ENCODE data around the gene CYB561D1. TPM values are rescaled to one million over a fixed set of nuclear protein-coding genes. Genes with fewer than 3 reads are reported as not detected.

CYB561D1 gene
- total and polyA plus RNA-seq, 10 of the 15 experiments (the other 5 are each of a cell fraction or from before 2014, with no cell fraction given), result 0.68 to 9.0 (median 3.3) TPM

GRCh38 chr1:109492779-109493178 is 1.1 kb upstream of the CYB561D1 start:
- RAD21 ChIA-PET (ENCODE audit: unreplicated experiment), result interaction anchor here (0.8 to 13.4 kb wide), 9 partner anchors 10 to 147 kb away, joined by 3 to 422 read pairs (median 3); no protein-coding TSS in a partner anchor
- intact Hi-C loops (cut with micrococcal nuclease; ENCODE audit: unreplicated experiment) (loop anchor here (5.0 kb wide), 1 partner anchor 130 kb away; no protein-coding TSS in a partner anchor), in situ Hi-C loops (cut with MboI) (loop anchor here (5.0 kb wide), 1 partner anchor 40 kb away; no protein-coding TSS in a partner anchor)
- POLR2A ChIA-PET, result interaction anchor here (0.8 to 2.4 kb wide), 6 partner anchors 9 to 65 kb away, joined by 3 to 7 read pairs (median 4); partner anchors contain the start of gene ATXN7L2
- H3K9me3 ChIP-seq (replicated peaks; ENCODE audit: control insufficient read depth, insufficient read depth, low read length), result no peaks in the 10 kb centered on the region
- no peaks in the 10 kb centered on the region for H4K20me1 ChIP-seq (ENCODE audit: control insufficient read depth, insufficient read depth)
- SMC1A ChIA-PET (ENCODE audit: uncharacterized antibody, unreplicated experiment), result interaction anchor here (0.8 to 14.4 kb wide), 7 partner anchors 20 to 144 kb away, joined by 3 to 431 read pairs (median 3); no protein-coding TSS in a partner anchor
- BruUV-seq (replicated peaks), result no TSS peak
- FAIRE-seq, result no peak
- H3K36me3 ChIP-seq (ENCODE audit: control insufficient read depth in 2 of 2, insufficient read depth in 2 of 2, low read length in 1 of 2), result peaks cover 8% of the 10 kb centered on the region in 2 experiments; a peak in 3 of 4 replicates
- no peak overlapping the region for H2AFZ ChIP-seq (ENCODE audit: control insufficient read depth, low read depth, low read length)
- ATAC-seq, result no peak
- no peak overlapping the region for H3K9ac ChIP-seq (ENCODE audit: control insufficient read depth, insufficient read depth, low read length)
- H3K4me3 ChIP-seq, result no peak overlapping the region
- H3K27ac ChIP-seq (ENCODE audit: control insufficient read depth, insufficient read depth), result no peak overlapping the region
- H3K79me2 ChIP-seq (ENCODE audit: control insufficient read depth, insufficient read depth, low read length), result peaks cover 9% of the 10 kb centered on the region
- H3K4me2 ChIP-seq (ENCODE audit: control insufficient read depth, insufficient read depth), result no peak overlapping the region
- CTCF ChIA-PET, result interaction anchor here (0.6 to 26.7 kb wide), 13 partner anchors 9 to 869 kb away, joined by 3 to 1280 read pairs (median 4); partner anchors contain the start of genes AMIGO1, ATXN7L2, GNAI3 and GPR61
- TF ChIP-seq ZNF384 (IDR thresholded peaks at IDR 0.05; ENCODE audit: borderline replicate concordance, low read depth, low read length) (no peak), GABPA (IDR thresholded peaks at IDR 0.05; ENCODE audit: low read depth) (no peak), ESRRA (IDR thresholded peaks at IDR 0.05; ENCODE audit: low read length) (no peak), SIX5 (IDR thresholded peaks at IDR 0.05; ENCODE audit: low read depth, low read length, severe bottlenecking) (no peak), BCL11A (IDR thresholded peaks at IDR 0.05; ENCODE audit: low read depth, low read length) (no peak), SKIL (IDR thresholded peaks at IDR 0.05; ENCODE audit: low read depth, poor library complexity, severe bottlenecking) (no peak), ZNF274 (IDR thresholded peaks at IDR 0.05; ENCODE audit: insufficient read depth, insufficient read length) (no peak), NR2F1 (conservative IDR thresholded peaks at IDR 0.05) (no peak), NR2C2 (IDR thresholded peaks at IDR 0.05; ENCODE audit: borderline replicate concordance, control insufficient read depth, insufficient read length, low read depth) (no peak), PKNOX1 (IDR thresholded peaks at IDR 0.05) (no peak), ZZZ3 (IDR thresholded peaks at IDR 0.05; ENCODE audit: control insufficient read depth, insufficient read length, low read depth) (no peak), EP300 (IDR thresholded peaks at IDR 0.05; ENCODE audit: borderline replicate concordance in 1 of 2, control insufficient read depth in 1 of 2, low read depth in 2 of 2, low read length in 2 of 2) (no peak), MTA2 (IDR thresholded peaks at IDR 0.05; ENCODE audit: low read depth) (no peak), ZNF592 (IDR thresholded peaks at IDR 0.05) (no peak)
- H3K4me1 ChIP-seq (ENCODE audit: control insufficient read depth, insufficient read depth, low read length), result peaks cover 4% of the 10 kb centered on the region
- no peak for DNase-seq (ENCODE audit: low read depth, low spot score)
- 69% methylated on average over 4 of the region's 4 CpGs for WGBS (ENCODE audit: insufficient coverage, insufficient replicate concordance, low lambda C conversion rate, missing lambda C conversion rate)
- no peaks in the 10 kb centered on the region for H3K27me3 ChIP-seq (replicated peaks in 1 of 2; ENCODE audit: control insufficient read depth in 2 of 2, insufficient read depth in 2 of 2, low read length in 1 of 2)
